SK-N-SH (cell line): ENCODE results near the gene SPEM3. TPM values are rescaled to one million over a fixed set of nuclear protein-coding genes. Genes with fewer than 3 reads are reported as not detected.

Experiments
- CTCF ChIA-PET: fragments of 300-600, 350-600 bp; formaldehyde crosslinking; extraction: SDS; loops from one replicate; lab custom pipeline; 2021; lab: Yijun Ruan, JAX
- POLR2A ChIA-PET: fragments of 350-600 bp; sonication (Branson Sonifier 250); formaldehyde crosslinking; extraction: SDS; loops from one replicate; lab custom pipeline; 2020; ENCODE audit warnings: antibody characterized with exemption, inconsistent platforms; lab: Yijun Ruan, JAX
- DNase-seq: peaks from one replicate; pipeline ENCODE4 v3.0.0; 2012
- H2AFZ ChIP-seq: fragments of 200-600 bp; sonication (generic); 2 replicates; pipeline ENCODE4 v1.8.1; 2016; ENCODE audit warnings: antibody characterized with exemption, mild to moderate bottlenecking, low read depth
- H3F3A ChIP-seq: fragments of 200-600 bp; sonication (generic); replicated peaks from 2 replicates; pipeline ENCODE3; 2016; ENCODE audit warnings: antibody characterized with exemption, mild to moderate bottlenecking; ENCODE audit not compliant: insufficient read depth
- H3K27ac ChIP-seq, 2 experiments: fragments of 200-500 bp in 1 of 2; fragments of 200-600 bp in 1 of 2; sonication (Bioruptor generic) in 1 of 2; sonication (generic), shearing (Covaris generic) in 1 of 2; 2 replicates each; pipeline versions ENCODE4 v1.5.1 to v1.6.1; 2014 to 2016; ENCODE audit warnings: low read depth in 2 of 2, inconsistent platforms in 1 of 2, low read length in 1 of 2, mild to moderate bottlenecking in 1 of 2, mixed read lengths in 1 of 2
- H3K27me3 ChIP-seq: fragments of 200-600 bp; sonication (generic), shearing (Covaris generic); 2 replicates; pipeline ENCODE4 v1.6.1; 2016; ENCODE audit warnings: mixed run types; ENCODE audit not compliant: insufficient read depth
- H3K36me3 ChIP-seq, 2 experiments: fragments of 200-500 bp in 1 of 2; fragments of 200-600 bp in 1 of 2; sonication (Bioruptor generic) in 1 of 2; sonication (generic) in 1 of 2; replicated peaks in 1 of 2; 2 replicates each; pipeline versions ENCODE3 to v1.5.1; 2014 to 2016; ENCODE audit warnings: low read length in 1 of 2, mild to moderate bottlenecking in 1 of 2; ENCODE audit not compliant: insufficient read depth in 2 of 2, control insufficient read depth in 1 of 2
- H3K4me1 ChIP-seq, 2 experiments: fragments of 200-500 bp in 1 of 2; fragments of 200-600 bp in 1 of 2; sonication (Bioruptor generic) in 1 of 2; sonication (generic), shearing (Covaris generic) in 1 of 2; 2 replicates each; pipeline versions ENCODE4 v1.5.1 to v1.6.1; 2014 to 2016; ENCODE audit warnings: low read depth in 1 of 2, low read length in 1 of 2, mixed run types in 1 of 2; ENCODE audit not compliant: insufficient read depth in 2 of 2, control insufficient read depth in 1 of 2
- H3K4me2 ChIP-seq: fragments of 200-600 bp; sonication (generic), shearing (Covaris generic); 2 replicates; pipeline ENCODE4 v1.6.1; 2017; ENCODE audit warnings: mixed run types
- H3K4me3 ChIP-seq, 2 experiments: fragments of 200-500 bp in 1 of 2; fragments of 200-600 bp in 1 of 2; sonication (Bioruptor generic) in 1 of 2; sonication (generic), shearing (Covaris generic) in 1 of 2; 2 replicates each; pipeline versions ENCODE4 v1.5.1 to v1.8.1; 2014 to 2016; ENCODE audit warnings: low read depth in 2 of 2, inconsistent platforms in 1 of 2, low read length in 1 of 2, mild to moderate bottlenecking in 1 of 2, mixed read lengths in 1 of 2, moderate library complexity in 1 of 2
- H3K79me2 ChIP-seq: fragments of 200-600 bp; sonication (generic); 2 replicates; pipeline ENCODE4 v1.8.1; 2017; ENCODE audit warnings: mild to moderate bottlenecking; ENCODE audit not compliant: insufficient read depth
- H3K9ac ChIP-seq: fragments of 200-600 bp; sonication (generic); 2 replicates; pipeline ENCODE4 v1.6.1; 2017; ENCODE audit warnings: mixed run types
- H3K9me2 ChIP-seq: fragments of 200-600 bp; sonication (generic); 2 replicates; pipeline ENCODE4 v1.6.1; 2017; ENCODE audit warnings: mixed run types
- H3K9me3 ChIP-seq: fragments of 200-600 bp; sonication (generic); 2 replicates; pipeline ENCODE4 v1.6.1; 2017; ENCODE audit warnings: mixed run types, mild to moderate bottlenecking, moderate library complexity
- H4K20me1 ChIP-seq: fragments of 200-600 bp; sonication (generic); 2 replicates; pipeline ENCODE4 v1.6.1; 2017; ENCODE audit warnings: mild to moderate bottlenecking, mixed run types; ENCODE audit not compliant: insufficient read depth
- CHD2 ChIP-seq: fragments of 150-350 bp; IDR thresholded peaks from 2 replicates; pipeline ENCODE4 v1.6.1; 2018; ENCODE audit warnings: low read length; ENCODE audit not compliant: partially characterized antibody
- ELF1 ChIP-seq: IDR thresholded peaks from 2 replicates; pipeline ENCODE4 v1.4.0; 2012
- FOSL2 ChIP-seq: IDR thresholded peaks from 2 replicates; pipeline ENCODE4 v1.4.0; 2012; ENCODE audit warnings: low read depth, mild to moderate bottlenecking, moderate library complexity, borderline replicate concordance
- FOXJ3 ChIP-seq: sonication (generic); formaldehyde crosslinking; IDR thresholded peaks from 2 replicates; pipeline ENCODE4 v1.5.1; 2020; ENCODE audit warnings: mild to moderate bottlenecking, missing genetic modification reagents
- GATA2 ChIP-seq: sonication (generic); formaldehyde crosslinking; IDR thresholded peaks from 2 replicates; pipeline ENCODE4 v1.5.0; 2020; ENCODE audit warnings: mild to moderate bottlenecking, missing genetic modification reagents
- JUND ChIP-seq: IDR thresholded peaks from 2 replicates; pipeline ENCODE4 v1.4.0; 2012
- NRF1 ChIP-seq: IDR thresholded peaks from 2 replicates; pipeline ENCODE4 v1.6.1; 2012; ENCODE audit warnings: low read depth, mild to moderate bottlenecking, low read length
- SIN3A ChIP-seq: IDR thresholded peaks from 2 replicates; pipeline ENCODE4 v1.6.1; 2012; ENCODE audit warnings: low read depth, mild to moderate bottlenecking, low read length, moderate library complexity, borderline replicate concordance
- TAF1 ChIP-seq: IDR thresholded peaks from 2 replicates; pipeline ENCODE4 v1.6.1; 2012; ENCODE audit warnings: low read depth, mild to moderate bottlenecking, low read length, moderate library complexity, borderline replicate concordance
- WGBS: methylation state at CpG from one replicate; pipeline ENCODE4 v1.1.6; 2017; ENCODE audit warnings: low lambda C conversion rate; 5-methylcytosine and 5-hydroxymethylcytosine counted together
- polyA plus RNA-seq, 3 experiments: library from polyadenylated mRNA; depleted of rRNA; stranded (reverse); fragments of >200 nt; gene quantifications; 2 replicates each; pipeline ENCODE4 v1.2.3, GENCODE V29; 2012
- TF ChIP-seq, protein P1 (sequence below): IDR thresholded peaks from 2 replicates; pipeline ENCODE4 v1.4.0; 2012; ENCODE audit warnings: low read depth, borderline replicate concordance

The SPEM3 gene
- polyA plus RNA-seq, 1 of the 3 experiments (the other 2 are of a cell fraction) = not detected

GRCh38 chr17:7416323-7416722, 12.3 kb upstream of the SPEM3 start:
- H3K9ac ChIP-seq = no peak overlapping the region
- no peaks in the 10 kb centered on the region for H4K20me1 ChIP-seq
- H3K4me3 ChIP-seq = no peak overlapping the region
- no peaks in the 10 kb centered on the region for H3K9me3 ChIP-seq
- H3K36me3 ChIP-seq = peaks cover 0 to 47% of the 10 kb centered on the region in 2 experiments
- no peaks in the 10 kb centered on the region for H3K27me3 ChIP-seq
- no peaks in the 10 kb centered on the region; a peak in 1 of 4 replicates for H3K4me1 ChIP-seq
- DNase-seq = no peak
- H3K4me2 ChIP-seq = no peak overlapping the region
- H3K27ac ChIP-seq = no peak overlapping the region
- no peaks in the 10 kb centered on the region for H3F3A ChIP-seq
- 76% methylated on average over 6 of the region's 6 CpGs for WGBS
- no peak overlapping the region for H2AFZ ChIP-seq
- ChIA-PET POLR2A (no interaction called here), CTCF (interaction anchor here (2.0 kb wide), 1 partner anchor 10 kb away, joined by 6 read pairs; the partner anchor contains the start of gene NLGN2)
- no peaks in the 10 kb centered on the region for H3K9me2 ChIP-seq
- TF ChIP-seq FOSL2 (no peak), FOXJ3 (CRISPR knock-in tag) (no peak), CHD2 (no peak)
- no peaks in the 10 kb centered on the region for H3K79me2 ChIP-seq

DNA sequence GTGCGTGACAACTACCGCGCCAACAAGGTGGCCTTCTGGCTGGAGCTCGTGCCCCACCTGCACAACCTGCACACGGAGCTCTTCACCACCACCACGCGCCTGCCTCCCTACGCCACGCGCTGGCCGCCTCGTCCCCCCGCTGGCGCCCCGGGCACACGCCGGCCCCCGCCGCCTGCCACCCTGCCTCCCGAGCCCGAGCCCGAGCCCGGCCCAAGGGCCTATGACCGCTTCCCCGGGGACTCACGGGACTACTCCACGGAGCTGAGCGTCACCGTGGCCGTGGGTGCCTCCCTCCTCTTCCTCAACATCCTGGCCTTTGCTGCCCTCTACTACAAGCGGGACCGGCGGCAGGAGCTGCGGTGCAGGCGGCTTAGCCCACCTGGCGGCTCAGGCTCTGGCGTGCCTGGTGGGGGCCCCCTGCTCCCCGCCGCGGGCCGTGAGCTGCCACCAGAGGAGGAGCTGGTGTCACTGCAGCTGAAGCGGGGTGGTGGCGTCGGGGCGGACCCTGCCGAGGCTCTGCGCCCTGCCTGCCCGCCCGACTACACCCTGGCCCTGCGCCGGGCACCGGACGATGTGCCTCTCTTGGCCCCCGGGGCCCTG, 11.5 kb upstream of the SPEM3 start:
- TF ChIP-seq NRF1 = no peak
- TF ChIP-seq, protein P1, sequence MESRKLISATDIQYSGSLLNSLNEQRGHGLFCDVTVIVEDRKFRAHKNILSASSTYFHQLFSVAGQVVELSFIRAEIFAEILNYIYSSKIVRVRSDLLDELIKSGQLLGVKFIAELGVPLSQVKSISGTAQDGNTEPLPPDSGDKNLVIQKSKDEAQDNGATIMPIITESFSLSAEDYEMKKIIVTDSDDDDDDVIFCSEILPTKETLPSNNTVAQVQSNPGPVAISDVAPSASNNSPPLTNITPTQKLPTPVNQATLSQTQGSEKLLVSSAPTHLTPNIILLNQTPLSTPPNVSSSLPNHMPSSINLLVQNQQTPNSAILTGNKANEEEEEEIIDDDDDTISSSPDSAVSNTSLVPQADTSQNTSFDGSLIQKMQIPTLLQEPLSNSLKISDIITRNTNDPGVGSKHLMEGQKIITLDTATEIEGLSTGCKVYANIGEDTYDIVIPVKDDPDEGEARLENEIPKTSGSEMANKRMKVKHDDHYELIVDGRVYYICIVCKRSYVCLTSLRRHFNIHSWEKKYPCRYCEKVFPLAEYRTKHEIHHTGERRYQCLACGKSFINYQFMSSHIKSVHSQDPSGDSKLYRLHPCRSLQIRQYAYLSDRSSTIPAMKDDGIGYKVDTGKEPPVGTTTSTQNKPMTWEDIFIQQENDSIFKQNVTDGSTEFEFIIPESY = no peak
- no peak for TF ChIP-seq TAF1
- no peak for TF ChIP-seq SIN3A
- no peak for TF ChIP-seq JUND
- no peak for TF ChIP-seq GATA2
- no peak for TF ChIP-seq ELF1
- H3K27me3 ChIP-seq = no peaks in the 10 kb centered on the region
- H3K4me2 ChIP-seq = no peak overlapping the region
- H2AFZ ChIP-seq = no peak overlapping the region
- H3K4me1 ChIP-seq = no peaks in the 10 kb centered on the region; a peak in 1 of 4 replicates
- no peaks in the 10 kb centered on the region for H3K9me2 ChIP-seq
- no peak overlapping the region for H3K9ac ChIP-seq
- POLR2A ChIA-PET = no interaction called here
- no peak overlapping the region for H3K27ac ChIP-seq
- peaks cover 0 to 43% of the 10 kb centered on the region in 2 experiments for H3K36me3 ChIP-seq
- H4K20me1 ChIP-seq = no peaks in the 10 kb centered on the region
- no peaks in the 10 kb centered on the region for H3K9me3 ChIP-seq
- DNase-seq = no peak
- H3K79me2 ChIP-seq = no peaks in the 10 kb centered on the region
- H3K4me3 ChIP-seq = no peak overlapping the region
- CTCF ChIA-PET = interaction anchor here (0.9 to 2.0 kb wide), 2 partner anchors 10 to 143 kb away, joined by 3 to 6 read pairs; partner anchors contain the start of gene NLGN2
- no peaks in the 10 kb centered on the region for H3F3A ChIP-seq
- 96% methylated on average over 42 of the region's 54 CpGs for WGBS
